ENCODE results near the gene PRMT5.

GRCh38 chr14:22903742-22904087 lies 25.5 kb downstream of the PRMT5 start:
- no peak for TF ChIP-seq POLR2A (IDR thresholded peaks at IDR 0.05)
- no peak for TF ChIP-seq CTCF (IDR thresholded peaks at IDR 0.05)
- TF ChIP-seq EP300 (IDR thresholded peaks at IDR 0.05) = no peak
- no peak for TF ChIP-seq POLR2AphosphoS5 (IDR thresholded peaks at IDR 0.05)

Measured in upper lobe of left lung (tissue), 4 donors.